GM12874 (cell line): ENCODE results near the gene BICRA.

ENCODE experiments used
- CTCF ChIP-seq: IDR thresholded peaks from 2 replicates; pipeline ENCODE4 v1.5.1; 2011; ENCODE audit warnings: low read depth, mild to moderate bottlenecking, control low read depth, low read length, moderate library complexity; ENCODE audit not compliant: insufficient read depth

The BICRA gene

GRCh38 chr19:47615230-47615629 lies 6.3 kb downstream of the BICRA start:
- TF ChIP-seq CTCF: no peak

DNA sequence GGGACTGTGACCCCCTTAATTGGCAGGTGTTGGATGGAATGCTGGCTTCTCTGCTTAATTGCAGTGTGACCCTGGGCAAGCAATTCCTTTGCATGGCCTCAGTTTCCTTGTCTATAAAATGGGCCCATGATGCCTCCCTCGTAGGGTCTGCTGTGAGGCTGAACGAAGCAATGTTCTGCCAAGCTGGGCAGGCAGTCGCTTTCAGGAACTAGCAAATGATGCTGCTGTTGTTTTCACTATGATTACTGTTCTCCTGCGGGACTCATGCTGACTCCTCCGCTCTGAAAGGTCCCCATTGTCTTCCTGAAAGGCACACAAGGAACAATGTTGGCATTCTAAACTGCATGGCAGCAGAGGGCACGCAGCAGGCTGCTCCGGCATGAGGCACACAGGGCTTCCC lies 6.8 kb downstream of the BICRA start:
- no peak for TF ChIP-seq CTCF

GRCh38 chr19:47618771-47619170 lies 9.8 kb downstream of the BICRA start:
- no peak for TF ChIP-seq CTCF

- TF ChIP-seq CTCF: no peak
Measured at GRCh38 chr19:47619763-47620162, 10.8 kb downstream of the BICRA start.

- TF ChIP-seq CTCF: no peak
Measured at GRCh38 chr19:47623151-47623920, 14.4 kb downstream of the BICRA start.

DNA sequence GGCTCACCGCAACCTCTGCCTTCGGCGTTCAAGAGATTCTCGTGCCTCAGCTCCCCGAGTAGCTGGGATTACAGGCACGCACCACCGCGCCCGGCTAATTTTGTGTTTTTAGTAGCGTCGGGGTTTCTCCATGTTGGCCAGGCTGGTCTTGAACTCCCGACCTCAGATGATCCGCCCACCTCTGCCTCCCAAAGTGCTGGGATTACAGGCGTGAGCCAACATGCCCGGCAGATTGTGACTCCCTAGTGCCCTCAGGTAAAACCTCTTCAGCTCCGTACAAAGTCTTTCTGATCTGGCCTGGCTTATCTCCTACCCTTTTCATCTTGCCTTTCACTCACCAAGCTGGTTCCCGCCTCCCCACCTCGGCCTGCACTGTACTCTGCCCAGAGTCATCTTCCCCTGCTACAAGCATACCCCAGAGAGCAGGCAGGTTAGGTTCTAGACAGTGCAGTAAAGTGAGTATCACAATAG lies 15.0 kb downstream of the BICRA start:
- TF ChIP-seq CTCF: no peak

GRCh38 chr19:47625650-47626049 lies 16.7 kb downstream of the BICRA start:
- TF ChIP-seq CTCF: no peak

DNA sequence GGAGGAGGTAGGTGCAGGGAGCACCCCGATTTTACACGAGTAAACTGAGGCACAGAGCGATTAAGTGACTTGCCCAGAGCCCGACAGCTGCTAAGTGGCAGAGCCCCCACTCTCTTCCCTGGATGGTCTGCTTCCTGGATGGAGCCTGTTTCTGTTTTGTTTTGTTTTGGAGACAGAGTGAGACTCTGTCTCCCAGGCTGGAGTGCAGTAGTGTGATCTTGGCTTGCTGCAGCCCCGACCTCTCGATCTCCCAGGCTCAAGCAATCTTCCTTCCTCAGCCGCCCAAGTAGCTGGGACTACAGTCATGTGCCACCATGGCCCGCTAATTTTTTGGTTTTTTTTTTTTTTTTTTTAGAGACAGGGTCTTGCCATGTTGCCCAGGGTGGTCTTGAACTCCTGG lies 17.3 kb downstream of the BICRA start:
- TF ChIP-seq CTCF: no peak
